ENCODE data around the gene CA10. TPM values are rescaled to one million over a fixed set of nuclear protein-coding genes. Genes with fewer than 3 reads are reported as not detected.
A peak's percentile ranks its signal among the peaks of the same experiment; 100 is the strongest.

The CA10 gene
- total RNA-seq, 2 experiments from 2014 or later, result not detected

GRCh38 chr17:51912939-51913338 is 245.6 kb downstream of the CA10 start:
- Mint-ChIP-seq H3K4me3 (no peak overlapping the region), H3K27ac (no peak overlapping the region), H3K27me3 (ENCODE audit: low read depth) (peaks cover 5% of the 10 kb centered on the region), H3K9me3 (no peaks in the 10 kb centered on the region), H3K36me3 (ENCODE audit: low read depth) (no peaks in the 10 kb centered on the region), H3K4me1 (ENCODE audit: low read depth) (no peaks in the 10 kb centered on the region)
- DNase-seq, result no peak
- intact Hi-C loops (cut with micrococcal nuclease), result no loop called here
- CTCF ChIA-PET, result no interaction called here

GRCh38 chr17:51911237-51911636 is 247.3 kb downstream of the CA10 start:
- intact Hi-C loops (cut with micrococcal nuclease), result no loop called here
- no peak for DNase-seq
- peaks cover 5% of the 10 kb centered on the region for H3K27me3 Mint-ChIP-seq (ENCODE audit: low read depth)

GRCh38 chr17:51909971-51910370 is 248.5 kb downstream of the CA10 start:
- H3K4me3 Mint-ChIP-seq, result no peak overlapping the region
- H3K36me3 Mint-ChIP-seq (ENCODE audit: low read depth), result no peaks in the 10 kb centered on the region
- H3K27me3 Mint-ChIP-seq (ENCODE audit: low read depth), result peaks cover 2% of the 10 kb centered on the region
- no peaks in the 10 kb centered on the region for H3K9me3 Mint-ChIP-seq
- H3K27ac Mint-ChIP-seq, result no peak overlapping the region
- CTCF ChIA-PET, result no interaction called here
- H3K4me1 Mint-ChIP-seq (ENCODE audit: low read depth), result no peaks in the 10 kb centered on the region
- intact Hi-C loops (cut with micrococcal nuclease), result no loop called here
- DNase-seq, result no peak

More at GRCh38 chr17:51911237-51911636, 247.3 kb downstream of the CA10 start:
- Mint-ChIP-seq H3K27ac (no peak overlapping the region), H3K4me3 (no peak overlapping the region), H3K9me3 (no peaks in the 10 kb centered on the region), H3K4me1 (ENCODE audit: low read depth) (no peaks in the 10 kb centered on the region), H3K36me3 (ENCODE audit: low read depth) (no peaks in the 10 kb centered on the region)
- CTCF ChIA-PET, result no interaction called here

GRCh38 chr17:51908841-51909537 is 249.5 kb downstream of the CA10 start:
- intact Hi-C loops (cut with micrococcal nuclease), result no loop called here
- no peaks in the 10 kb centered on the region for H3K9me3 Mint-ChIP-seq
- CTCF ChIA-PET, result interaction anchor here (0.6 kb wide), 1 partner anchor 402 kb away, joined by 3 read pairs; no protein-coding TSS in a partner anchor
- H3K27ac Mint-ChIP-seq, result no peak overlapping the region
- no peaks in the 10 kb centered on the region for H3K4me1 Mint-ChIP-seq (ENCODE audit: low read depth)
- no peak for DNase-seq
- peaks cover 2% of the 10 kb centered on the region for H3K27me3 Mint-ChIP-seq (ENCODE audit: low read depth)
- no peak overlapping the region for H3K4me3 Mint-ChIP-seq
- H3K36me3 Mint-ChIP-seq (ENCODE audit: low read depth), result no peaks in the 10 kb centered on the region

GRCh38 chr17:51907041-51907440 is 251.5 kb downstream of the CA10 start:
- Mint-ChIP-seq H3K9me3 (no peaks in the 10 kb centered on the region), H3K27ac (no peak overlapping the region), H3K27me3 (ENCODE audit: low read depth) (no peaks in the 10 kb centered on the region), H3K4me3 (no peak overlapping the region), H3K36me3 (ENCODE audit: low read depth) (no peaks in the 10 kb centered on the region), H3K4me1 (ENCODE audit: low read depth) (no peaks in the 10 kb centered on the region)
- CTCF ChIA-PET, result no interaction called here
- intact Hi-C loops (cut with micrococcal nuclease), result no loop called here
- no peak for DNase-seq

- CTCF ChIA-PET, result interaction anchor here (0.6 to 1.3 kb wide), 2 partner anchors 35 to 140 kb away, joined by 3 read pairs; no protein-coding TSS in a partner anchor
- no peak overlapping the region for H3K27ac Mint-ChIP-seq
- no peaks in the 10 kb centered on the region for H3K4me1 Mint-ChIP-seq (ENCODE audit: low read depth)
- no peaks in the 10 kb centered on the region for H3K36me3 Mint-ChIP-seq (ENCODE audit: low read depth)
- intact Hi-C loops (cut with micrococcal nuclease), result no loop called here
- no peak overlapping the region for H3K4me3 Mint-ChIP-seq
- no peak for DNase-seq
- no peaks in the 10 kb centered on the region for H3K9me3 Mint-ChIP-seq
- no peaks in the 10 kb centered on the region for H3K27me3 Mint-ChIP-seq (ENCODE audit: low read depth)
These were observed 254.1 kb downstream of the CA10 start for GRCh38 chr17:51904379-51904778.

- CTCF ChIA-PET, result interaction anchor here (1.0 kb wide), 1 partner anchor 137 kb away, joined by 3 read pairs; no protein-coding TSS in a partner anchor
- intact Hi-C loops (cut with micrococcal nuclease), result no loop called here
- Mint-ChIP-seq H3K4me3 (no peak overlapping the region), H3K9me3 (no peaks in the 10 kb centered on the region), H3K27me3 (ENCODE audit: low read depth) (peaks cover 2% of the 10 kb centered on the region), H3K4me1 (ENCODE audit: low read depth) (no peaks in the 10 kb centered on the region), H3K27ac (no peak overlapping the region), H3K36me3 (ENCODE audit: low read depth) (no peaks in the 10 kb centered on the region)
- DNase-seq, result no peak
These were observed 257.3 kb downstream of the CA10 start for GRCh38 chr17:51901242-51901641.

- Mint-ChIP-seq H3K27me3 (ENCODE audit: low read depth) (no peaks in the 10 kb centered on the region), H3K36me3 (ENCODE audit: low read depth) (no peaks in the 10 kb centered on the region), H3K27ac (no peak overlapping the region), H3K4me3 (no peak overlapping the region), H3K9me3 (no peaks in the 10 kb centered on the region), H3K4me1 (ENCODE audit: low read depth) (no peaks in the 10 kb centered on the region)
- no peak for DNase-seq
- intact Hi-C loops (cut with micrococcal nuclease), result no loop called here
- CTCF ChIA-PET, result no interaction called here
These were observed 266.6 kb downstream of the CA10 start for GRCh38 chr17:51891936-51892335.

GRCh38 chr17:51890710-51891109 is 267.8 kb downstream of the CA10 start:
- H3K27ac Mint-ChIP-seq, result no peak overlapping the region
- H3K4me1 Mint-ChIP-seq (ENCODE audit: low read depth), result no peaks in the 10 kb centered on the region
- H3K36me3 Mint-ChIP-seq (ENCODE audit: low read depth), result no peaks in the 10 kb centered on the region
- CTCF ChIA-PET, result no interaction called here
- no peaks in the 10 kb centered on the region for H3K27me3 Mint-ChIP-seq (ENCODE audit: low read depth)
- DNase-seq, result no peak
- H3K4me3 Mint-ChIP-seq, result no peak overlapping the region
- H3K9me3 Mint-ChIP-seq, result no peaks in the 10 kb centered on the region
- intact Hi-C loops (cut with micrococcal nuclease), result no loop called here

- DNase-seq, result no peak
- H3K9me3 Mint-ChIP-seq, result no peaks in the 10 kb centered on the region
- H3K4me1 Mint-ChIP-seq (ENCODE audit: low read depth), result no peaks in the 10 kb centered on the region
- no peak overlapping the region for H3K27ac Mint-ChIP-seq
- no peak overlapping the region for H3K4me3 Mint-ChIP-seq
- H3K36me3 Mint-ChIP-seq (ENCODE audit: low read depth), result no peaks in the 10 kb centered on the region
- peaks cover 2% of the 10 kb centered on the region for H3K27me3 Mint-ChIP-seq (ENCODE audit: low read depth)
- CTCF ChIA-PET, result no interaction called here
- intact Hi-C loops (cut with micrococcal nuclease), result no loop called here
These were observed 269.7 kb downstream of the CA10 start for GRCh38 chr17:51888816-51889215.

- H3K27ac Mint-ChIP-seq, result no peak overlapping the region
- no peak for DNase-seq
- peaks cover 5% of the 10 kb centered on the region for H3K27me3 Mint-ChIP-seq (ENCODE audit: low read depth)
- intact Hi-C loops (cut with micrococcal nuclease), result no loop called here
- no peaks in the 10 kb centered on the region for H3K36me3 Mint-ChIP-seq (ENCODE audit: low read depth)
- no peaks in the 10 kb centered on the region for H3K4me1 Mint-ChIP-seq (ENCODE audit: low read depth)
- H3K4me3 Mint-ChIP-seq, result no peak overlapping the region
- no peaks in the 10 kb centered on the region for H3K9me3 Mint-ChIP-seq
- CTCF ChIA-PET, result no interaction called here
These were observed 281.5 kb downstream of the CA10 start for GRCh38 chr17:51876986-51877385.

- H3K4me1 Mint-ChIP-seq (ENCODE audit: low read depth), result no peaks in the 10 kb centered on the region
- no peaks in the 10 kb centered on the region for H3K36me3 Mint-ChIP-seq (ENCODE audit: low read depth)
- H3K27ac Mint-ChIP-seq, result no peak overlapping the region
- H3K4me3 Mint-ChIP-seq, result no peak overlapping the region
- H3K27me3 Mint-ChIP-seq (ENCODE audit: low read depth), result peaks cover 5% of the 10 kb centered on the region
- H3K9me3 Mint-ChIP-seq, result no peaks in the 10 kb centered on the region
- CTCF ChIA-PET, result no interaction called here
- no peak for DNase-seq
- intact Hi-C loops (cut with micrococcal nuclease), result no loop called here
These were observed 285.2 kb downstream of the CA10 start for GRCh38 chr17:51873302-51873701.

GRCh38 chr17:51869387-51869786 is 289.1 kb downstream of the CA10 start:
- H3K36me3 Mint-ChIP-seq (ENCODE audit: low read depth), result no peaks in the 10 kb centered on the region
- no peaks in the 10 kb centered on the region for H3K4me1 Mint-ChIP-seq (ENCODE audit: low read depth)
- CTCF ChIA-PET, result no interaction called here
- H3K27me3 Mint-ChIP-seq (ENCODE audit: low read depth), result no peaks in the 10 kb centered on the region
- DNase-seq, result peak; percentile 44
- no peaks in the 10 kb centered on the region for H3K9me3 Mint-ChIP-seq
- no peak overlapping the region for H3K27ac Mint-ChIP-seq
- intact Hi-C loops (cut with micrococcal nuclease), result no loop called here
- H3K4me3 Mint-ChIP-seq, result no peak overlapping the region

All from activated naive CD4-positive, alpha-beta T cell treated with anti-CD3 and anti-CD28 coated beads for 36 hours (primary cell).